ENCODE measurements around the gene GATB.

DNA sequence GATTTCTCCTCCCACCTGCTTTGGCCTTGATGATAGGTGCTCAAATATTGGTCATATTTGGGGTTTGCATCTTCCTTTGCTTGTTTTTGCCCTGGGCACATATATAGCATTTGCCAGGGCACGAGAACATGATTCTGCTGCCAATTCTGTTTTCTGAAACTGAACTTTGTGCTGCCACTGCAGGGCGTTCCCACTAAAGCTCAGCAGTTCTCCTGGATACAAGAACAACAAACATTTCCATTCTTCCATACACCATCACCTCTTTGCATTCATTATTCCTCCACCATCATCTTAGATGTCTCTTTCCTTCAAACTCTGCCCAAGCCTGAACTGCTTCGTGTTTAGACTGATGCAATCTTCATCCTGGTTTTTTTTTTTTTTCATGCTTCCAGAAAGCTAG, 36.3 kb upstream of the GATB start:
- TF ChIP-seq, protein P1, sequence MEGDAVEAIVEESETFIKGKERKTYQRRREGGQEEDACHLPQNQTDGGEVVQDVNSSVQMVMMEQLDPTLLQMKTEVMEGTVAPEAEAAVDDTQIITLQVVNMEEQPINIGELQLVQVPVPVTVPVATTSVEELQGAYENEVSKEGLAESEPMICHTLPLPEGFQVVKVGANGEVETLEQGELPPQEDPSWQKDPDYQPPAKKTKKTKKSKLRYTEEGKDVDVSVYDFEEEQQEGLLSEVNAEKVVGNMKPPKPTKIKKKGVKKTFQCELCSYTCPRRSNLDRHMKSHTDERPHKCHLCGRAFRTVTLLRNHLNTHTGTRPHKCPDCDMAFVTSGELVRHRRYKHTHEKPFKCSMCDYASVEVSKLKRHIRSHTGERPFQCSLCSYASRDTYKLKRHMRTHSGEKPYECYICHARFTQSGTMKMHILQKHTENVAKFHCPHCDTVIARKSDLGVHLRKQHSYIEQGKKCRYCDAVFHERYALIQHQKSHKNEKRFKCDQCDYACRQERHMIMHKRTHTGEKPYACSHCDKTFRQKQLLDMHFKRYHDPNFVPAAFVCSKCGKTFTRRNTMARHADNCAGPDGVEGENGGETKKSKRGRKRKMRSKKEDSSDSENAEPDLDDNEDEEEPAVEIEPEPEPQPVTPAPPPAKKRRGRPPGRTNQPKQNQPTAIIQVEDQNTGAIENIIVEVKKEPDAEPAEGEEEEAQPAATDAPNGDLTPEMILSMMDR (IDR thresholded peaks at IDR 0.05), result no peak
- TF ChIP-seq POLR2A (IDR thresholded peaks at IDR 0.05), result no peak

All from adrenal gland (tissue), 5 donors.